ENCODE results near the gene CATSPERE.
"Not testable (repeated sequence)": the region's sequence is repeated elsewhere in the genome, so short reads cannot be mapped to it uniquely, and the experiment has no call there.

Gene CATSPERE

DNA sequence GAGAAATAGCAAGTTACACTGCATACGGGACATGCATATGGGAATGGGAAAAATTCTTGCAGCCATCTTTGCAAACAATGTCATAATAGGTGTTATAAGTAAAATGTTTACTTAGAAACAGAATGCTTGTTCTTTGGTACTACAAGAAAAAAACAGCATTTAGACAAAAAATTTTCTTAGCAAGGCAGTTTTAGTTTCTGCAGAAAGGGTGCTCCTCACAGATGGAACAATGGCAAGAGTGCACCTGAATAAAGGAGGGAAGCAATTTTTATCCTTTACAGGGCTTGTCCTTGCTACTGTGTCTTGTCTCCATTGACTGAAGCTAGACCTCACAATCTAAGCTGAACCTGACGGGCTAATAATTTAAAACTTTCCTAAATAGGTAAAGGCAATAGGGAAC, 112.7 kb downstream of the CATSPERE start:
- H3K4me3 ChIP-seq (replicated peaks; ENCODE audit: low read depth, low read length) = no peak overlapping the region
- TF ChIP-seq, protein P1, sequence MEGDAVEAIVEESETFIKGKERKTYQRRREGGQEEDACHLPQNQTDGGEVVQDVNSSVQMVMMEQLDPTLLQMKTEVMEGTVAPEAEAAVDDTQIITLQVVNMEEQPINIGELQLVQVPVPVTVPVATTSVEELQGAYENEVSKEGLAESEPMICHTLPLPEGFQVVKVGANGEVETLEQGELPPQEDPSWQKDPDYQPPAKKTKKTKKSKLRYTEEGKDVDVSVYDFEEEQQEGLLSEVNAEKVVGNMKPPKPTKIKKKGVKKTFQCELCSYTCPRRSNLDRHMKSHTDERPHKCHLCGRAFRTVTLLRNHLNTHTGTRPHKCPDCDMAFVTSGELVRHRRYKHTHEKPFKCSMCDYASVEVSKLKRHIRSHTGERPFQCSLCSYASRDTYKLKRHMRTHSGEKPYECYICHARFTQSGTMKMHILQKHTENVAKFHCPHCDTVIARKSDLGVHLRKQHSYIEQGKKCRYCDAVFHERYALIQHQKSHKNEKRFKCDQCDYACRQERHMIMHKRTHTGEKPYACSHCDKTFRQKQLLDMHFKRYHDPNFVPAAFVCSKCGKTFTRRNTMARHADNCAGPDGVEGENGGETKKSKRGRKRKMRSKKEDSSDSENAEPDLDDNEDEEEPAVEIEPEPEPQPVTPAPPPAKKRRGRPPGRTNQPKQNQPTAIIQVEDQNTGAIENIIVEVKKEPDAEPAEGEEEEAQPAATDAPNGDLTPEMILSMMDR (IDR thresholded peaks at IDR 0.05; ENCODE audit: low read depth, low read length, missing control alignments) = no peak

DNA sequence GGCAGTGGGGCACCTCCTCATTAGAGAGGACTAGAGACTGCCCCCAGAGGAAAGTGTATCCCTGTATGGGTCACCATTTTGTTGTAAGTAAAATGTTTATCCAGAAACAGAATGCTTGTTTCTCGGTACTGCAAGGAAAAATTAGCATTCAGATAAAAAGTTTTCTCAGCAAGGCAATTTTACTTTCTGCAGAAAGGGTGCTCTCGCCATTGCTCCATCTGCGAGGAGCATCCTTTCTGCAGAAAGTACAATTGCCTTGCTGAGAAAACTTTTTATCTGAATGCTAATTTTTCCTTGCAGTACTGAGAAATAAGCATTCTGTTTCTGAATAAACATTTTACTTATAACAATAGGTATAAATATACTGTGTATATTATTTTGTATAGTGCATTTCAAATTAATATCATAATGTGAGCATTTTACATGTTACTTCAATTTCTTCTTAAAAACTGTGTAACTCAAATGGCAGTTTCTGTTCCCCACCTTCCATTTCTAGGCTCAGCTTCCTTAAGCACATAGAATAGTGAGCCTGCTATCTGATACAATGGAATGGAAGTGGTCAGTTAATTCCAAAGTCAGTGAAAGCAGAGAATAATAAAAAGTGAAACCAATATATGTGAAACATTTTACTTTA, 115.3 kb downstream of the CATSPERE start:
- TF ChIP-seq, protein P1 (IDR thresholded peaks at IDR 0.05; ENCODE audit: low read depth, low read length, missing control alignments) = no peak
- no peak for DNase-seq (ENCODE audit: extremely low read depth, low read depth)
- H3K4me3 ChIP-seq (replicated peaks; ENCODE audit: low read depth, low read length) = no peak overlapping the region

More for the DNA sequence above, 112.7 kb downstream of the CATSPERE start:
- DNase-seq (ENCODE audit: extremely low read depth, low read depth) = no peak

DNA sequence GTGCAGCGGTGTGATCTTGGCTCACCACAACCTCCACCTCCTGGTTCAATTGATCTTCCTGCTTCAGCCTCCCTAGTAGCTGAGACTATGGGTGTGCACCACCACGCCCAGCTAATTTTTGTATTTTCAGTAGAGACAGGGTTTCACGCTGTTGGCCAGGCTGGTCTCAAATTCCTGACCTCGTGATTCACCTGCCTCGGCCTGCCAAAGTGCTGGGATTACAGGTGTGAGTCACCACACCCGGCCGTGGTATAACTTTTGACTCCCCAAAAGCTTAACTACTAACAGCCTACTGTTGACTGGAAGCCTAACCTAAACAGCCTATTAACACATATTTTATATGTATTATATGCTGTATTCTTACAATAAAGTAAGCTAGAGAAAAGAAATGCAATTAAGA, 117.1 kb downstream of the CATSPERE start:
- not testable (repeated sequence) for DNase-seq (ENCODE audit: extremely low read depth, low read depth); H3K4me3 ChIP-seq (replicated peaks; ENCODE audit: low read depth, low read length)

DNA sequence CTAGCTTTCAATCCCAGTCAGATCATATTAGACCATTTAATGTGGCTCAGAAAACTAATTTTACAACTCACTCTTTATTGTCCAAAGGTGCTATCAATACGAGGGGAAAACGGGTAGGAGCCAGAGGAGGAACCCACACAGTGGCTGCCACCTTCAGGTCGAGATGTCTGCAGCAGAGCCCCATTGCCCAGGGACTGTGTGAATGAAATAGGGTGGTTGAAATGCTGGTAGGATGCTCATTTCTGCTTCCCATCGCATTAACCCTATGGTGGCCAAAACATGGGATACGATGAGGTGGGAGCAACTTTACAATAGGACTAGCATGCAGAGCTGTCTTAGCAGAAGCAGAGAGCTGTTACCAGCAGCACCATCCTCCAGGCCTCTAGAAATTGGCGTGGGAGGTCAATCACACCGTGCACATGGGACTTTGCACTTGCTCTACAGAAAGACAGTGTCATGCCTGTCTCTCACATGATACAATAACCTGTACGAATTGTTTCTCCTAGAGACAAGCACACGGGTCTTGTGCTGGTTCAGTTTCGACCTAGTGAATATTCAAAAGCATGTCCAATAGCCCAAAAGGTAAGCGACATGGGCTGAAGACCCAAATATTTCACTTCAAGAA, 122.4 kb downstream of the CATSPERE start:
- DNase-seq (ENCODE audit: extremely low read depth, low read depth) = no peak
- TF ChIP-seq, protein P1 (IDR thresholded peaks at IDR 0.05; ENCODE audit: low read depth, low read length, missing control alignments) = no peak

DNA sequence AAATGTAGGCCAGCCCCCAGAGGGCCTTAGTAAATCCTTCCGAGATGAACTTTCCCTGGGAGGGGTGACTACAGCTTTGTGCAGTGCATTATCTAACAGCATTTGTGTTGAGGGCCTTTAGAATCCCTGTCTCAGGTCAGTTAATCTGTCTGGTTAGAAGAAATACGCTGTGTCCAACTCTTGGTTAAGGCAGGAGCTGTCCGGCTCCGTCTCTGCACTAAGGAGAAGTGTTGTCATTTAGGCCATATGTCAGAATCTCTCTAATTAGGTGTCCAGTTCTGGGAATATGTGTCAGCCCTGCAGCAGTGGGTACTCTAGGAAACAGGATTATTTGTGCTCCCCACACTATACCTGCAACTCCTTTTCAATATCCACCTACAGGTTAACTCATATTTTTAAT, 124.8 kb downstream of the CATSPERE start:
- DNase-seq (ENCODE audit: extremely low read depth, low read depth) = no peak
- TF ChIP-seq, protein P1 (IDR thresholded peaks at IDR 0.05; ENCODE audit: low read depth, low read length, missing control alignments) = no peak
- no peak overlapping the region for H3K4me3 ChIP-seq (replicated peaks; ENCODE audit: low read depth, low read length)

More for the DNA sequence above, 122.4 kb downstream of the CATSPERE start:
- no peak overlapping the region for H3K4me3 ChIP-seq (replicated peaks; ENCODE audit: low read depth, low read length)

DNA sequence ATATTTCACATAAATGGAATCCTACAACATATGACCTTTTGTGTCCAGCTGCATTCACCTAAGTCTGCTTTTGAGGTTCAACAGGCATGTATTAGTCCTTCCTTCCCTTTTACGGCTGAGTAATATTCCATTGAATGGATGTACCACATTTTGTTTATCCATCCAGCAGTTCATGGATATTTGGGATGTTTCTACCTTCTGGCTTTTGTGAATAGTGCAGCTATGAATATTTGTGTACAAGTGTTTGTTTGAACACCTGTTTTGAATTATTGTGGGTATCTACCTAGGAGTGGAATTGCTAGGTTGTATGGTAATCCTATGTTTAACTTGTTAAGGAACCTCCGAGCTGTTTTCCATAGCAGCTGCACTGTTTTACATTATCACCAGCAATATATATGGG, 129.6 kb downstream of the CATSPERE start:
- TF ChIP-seq, protein P1 (IDR thresholded peaks at IDR 0.05; ENCODE audit: low read depth, low read length, missing control alignments) = no peak
- DNase-seq (ENCODE audit: extremely low read depth, low read depth) = no peak
- H3K4me3 ChIP-seq (replicated peaks; ENCODE audit: low read depth, low read length) = no peak overlapping the region

DNA sequence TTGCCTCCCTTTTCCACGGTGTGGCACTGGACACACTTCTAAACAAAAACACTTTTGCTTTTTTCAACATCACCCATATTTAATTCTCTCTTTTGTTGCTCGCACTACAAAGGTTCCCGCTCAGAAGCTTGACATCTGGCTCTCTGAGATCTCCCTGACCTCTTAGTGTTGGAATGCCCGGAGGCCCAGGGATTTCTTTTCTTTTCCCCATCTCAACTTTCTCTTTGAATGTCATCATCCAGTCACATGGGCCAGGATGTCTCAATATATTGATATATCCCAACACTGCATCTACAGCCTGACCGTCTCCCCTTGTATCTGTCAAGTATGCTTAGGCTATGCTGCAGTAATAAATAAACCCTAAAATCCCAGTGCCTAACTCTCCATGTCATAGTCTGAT, 137.5 kb downstream of the CATSPERE start:
- no peak for DNase-seq (ENCODE audit: extremely low read depth, low read depth)
- TF ChIP-seq, protein P1 (IDR thresholded peaks at IDR 0.05; ENCODE audit: low read depth, low read length, missing control alignments) = no peak

More for the DNA sequence above, 137.5 kb downstream of the CATSPERE start:
- H3K4me3 ChIP-seq (replicated peaks; ENCODE audit: low read depth, low read length) = no peak overlapping the region
